GM19463 (cell line): ENCODE measurements around the gene DCLK2.

ENCODE experiments used
- ATAC-seq: cut with Tn5 transposase; IDR thresholded peaks from one replicate; pipeline ENCODE4 v1.9.1; 2021; ENCODE audit warnings: mild to moderate bottlenecking, moderate library complexity; ENCODE audit not compliant: unreplicated experiment

The DCLK2 gene

DNA sequence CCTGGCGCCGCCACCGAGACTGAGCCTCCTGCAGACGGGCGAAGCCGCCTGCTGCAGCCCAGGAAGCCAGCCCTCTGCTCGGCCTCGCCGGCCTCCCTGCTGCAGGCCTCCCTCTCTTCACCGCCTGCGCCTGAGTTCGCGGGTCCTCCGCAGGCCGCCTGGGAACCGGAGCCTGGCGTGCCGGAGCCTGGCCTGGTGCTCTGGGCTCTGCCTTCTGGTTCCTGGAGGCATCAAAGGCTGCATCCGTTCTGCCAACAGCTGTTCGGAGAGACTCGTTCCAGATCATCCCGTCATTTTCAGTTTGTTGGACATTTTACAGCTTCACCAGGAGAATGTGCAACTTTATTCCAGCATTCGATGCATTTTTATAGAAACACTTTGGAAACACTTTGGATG lies 178.0 kb downstream of the DCLK2 start:
- ATAC-seq: no peak

DNA sequence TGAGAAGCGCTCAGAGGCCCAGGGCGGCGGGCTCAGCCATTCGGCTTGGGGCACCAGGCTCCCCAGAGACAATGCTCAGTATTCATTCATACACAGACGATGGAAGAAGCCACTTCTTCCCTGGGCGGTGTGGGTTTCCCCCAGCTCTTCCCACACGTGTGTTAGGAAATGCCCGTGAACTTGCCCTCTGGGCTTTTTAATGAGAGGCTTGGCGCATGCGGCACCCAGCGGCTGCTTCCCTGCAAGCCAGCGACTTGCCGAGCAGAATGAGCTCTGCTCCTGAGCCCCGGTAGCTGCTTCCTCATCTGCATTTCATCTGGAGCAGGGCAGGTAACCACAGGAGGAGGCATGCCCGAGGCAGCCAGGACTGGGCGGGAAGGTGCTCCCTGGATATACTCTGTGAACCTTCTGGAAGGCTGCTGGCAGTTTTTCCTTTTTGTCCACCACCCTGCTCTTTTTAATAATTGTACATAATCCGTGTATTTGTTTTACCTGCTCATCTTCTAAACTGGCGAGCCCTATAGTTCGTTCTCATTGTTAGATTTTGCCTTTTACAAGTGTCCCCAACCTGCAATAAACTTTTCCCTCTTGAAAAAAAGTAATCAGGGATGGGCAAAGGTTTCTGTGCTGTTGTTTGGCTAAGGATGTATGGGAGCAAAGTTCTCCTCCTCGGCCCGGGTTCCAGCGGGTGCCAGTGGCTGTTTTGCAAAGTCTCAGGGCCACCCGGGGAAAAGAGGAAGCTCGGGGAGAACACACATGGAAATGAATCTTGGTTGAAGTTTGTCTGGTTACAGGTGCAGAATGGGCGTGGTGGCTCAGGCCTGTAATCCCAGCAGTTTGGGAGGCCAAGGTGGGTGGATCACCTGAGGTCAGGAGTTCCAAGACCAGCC lies 178.8 kb downstream of the DCLK2 start:
- no peak for ATAC-seq

DNA sequence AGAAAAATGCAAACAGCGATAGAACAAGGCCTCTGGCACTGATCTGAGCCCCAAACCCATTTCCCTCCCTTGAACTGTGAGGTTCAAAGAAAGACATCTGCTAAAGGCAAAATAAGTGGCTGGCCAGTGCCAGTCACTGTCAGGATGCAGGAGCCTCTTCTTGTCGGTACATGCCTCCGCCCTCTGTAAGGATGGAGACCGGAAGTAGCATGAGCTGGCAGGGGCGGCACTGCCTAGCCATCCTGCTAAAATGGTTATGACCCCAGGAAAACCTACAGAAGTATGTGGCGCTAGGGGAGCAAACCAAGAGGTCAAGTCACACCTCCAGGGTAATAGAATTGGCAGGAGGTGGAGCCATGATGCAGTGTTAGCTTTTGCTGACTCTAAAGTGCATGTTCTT lies 180.3 kb downstream of the DCLK2 start:
- no peak for ATAC-seq

DNA sequence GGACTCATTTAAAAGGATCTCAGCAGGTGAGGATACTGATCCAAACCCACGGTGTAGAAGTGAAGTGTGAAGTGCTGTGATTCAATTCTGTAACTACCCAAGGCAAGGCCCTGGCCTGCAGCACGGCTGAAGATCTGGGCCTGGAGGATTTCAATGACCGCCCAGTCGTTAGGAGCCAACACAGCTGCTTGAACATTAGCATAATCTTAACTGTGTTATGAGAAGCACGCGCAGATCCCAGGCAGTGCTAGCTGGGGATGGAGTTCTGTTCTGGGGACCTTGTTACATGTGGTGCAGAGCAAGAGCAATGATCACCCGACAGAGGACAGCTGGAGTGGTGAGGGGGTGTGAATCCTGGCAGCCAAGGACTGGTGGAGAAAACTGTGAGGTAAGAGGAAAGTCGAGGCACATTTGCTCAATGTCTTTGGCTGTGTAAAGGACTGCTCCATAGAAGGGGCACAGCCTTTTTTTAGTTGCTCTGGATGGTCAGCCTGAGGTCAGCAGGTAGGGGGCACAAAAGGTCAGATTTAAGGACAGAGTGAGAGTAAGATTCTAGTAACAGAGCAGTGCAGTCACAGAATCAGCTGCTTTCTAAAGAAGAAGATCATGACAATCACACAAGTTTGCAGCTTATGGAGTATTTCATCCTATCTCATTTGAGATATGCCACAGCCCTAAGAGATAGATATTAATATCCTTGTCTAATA lies 181.8 kb downstream of the DCLK2 start:
- no peak for ATAC-seq

DNA sequence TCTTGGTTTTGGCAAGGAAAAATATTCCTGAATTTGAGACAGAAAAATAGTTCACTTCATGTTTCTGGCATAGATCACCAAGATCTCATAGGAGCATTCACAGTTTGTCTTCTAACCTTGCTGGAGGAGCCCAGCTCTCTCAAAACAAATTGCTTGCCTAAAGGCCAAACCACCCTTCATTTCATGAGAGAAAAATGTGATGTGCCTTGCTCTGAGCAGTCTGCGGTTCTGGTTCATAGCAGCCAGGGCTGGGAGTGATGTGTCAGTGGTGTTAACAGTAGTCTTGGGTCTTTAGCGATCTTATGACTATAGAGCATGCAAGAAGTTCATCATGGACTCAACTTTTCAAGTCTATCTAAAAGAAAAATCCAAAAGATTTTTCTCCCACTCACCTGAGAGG lies 183.3 kb downstream of the DCLK2 start:
- ATAC-seq: no peak

DNA sequence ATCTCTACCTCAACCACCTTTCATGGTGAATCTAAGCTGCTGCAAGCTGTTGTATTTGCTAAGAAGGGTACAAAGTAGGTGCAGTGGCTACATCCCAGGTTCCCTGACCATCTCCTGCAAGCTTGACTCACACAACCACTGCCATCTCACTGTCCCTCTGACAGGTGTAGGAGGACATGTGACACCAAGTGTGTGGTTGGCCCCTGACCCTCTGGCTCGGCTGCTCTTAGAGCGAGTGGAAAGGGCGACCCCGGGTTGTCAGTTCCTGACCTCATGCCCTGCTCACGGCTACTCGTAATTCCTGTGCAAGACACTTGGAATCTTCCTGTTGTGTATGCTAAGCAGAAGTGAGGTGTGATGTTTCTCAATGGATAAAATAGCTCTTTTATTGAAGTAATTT lies 184.4 kb downstream of the DCLK2 start:
- ATAC-seq: no peak

DNA sequence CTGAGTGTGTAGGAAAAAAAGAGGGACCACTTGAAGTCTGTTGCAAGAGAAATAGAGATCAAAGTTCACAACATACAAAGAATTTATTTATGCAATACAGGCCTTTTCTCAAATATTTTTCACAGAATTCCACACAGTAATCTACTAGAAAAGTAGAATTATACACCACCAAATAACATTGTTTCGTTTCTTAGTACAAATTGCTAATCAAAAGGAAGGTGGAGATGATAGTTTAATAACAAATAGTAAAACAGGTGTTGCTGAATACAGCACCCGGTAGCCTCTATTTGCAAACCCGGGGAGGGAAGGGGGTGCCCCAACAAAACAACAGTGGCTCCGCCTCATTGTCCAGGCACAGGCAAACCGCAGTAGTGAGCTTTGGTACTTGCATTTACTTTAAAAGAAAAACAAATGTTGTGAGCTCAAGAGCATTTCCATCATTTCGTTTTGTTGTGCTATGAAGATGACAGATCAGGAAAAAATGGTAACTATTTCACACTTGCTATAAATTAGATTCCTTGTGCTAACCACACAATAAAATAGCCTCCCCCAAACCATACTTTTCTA lies 186.4 kb downstream of the DCLK2 start:
- ATAC-seq: no peak

DNA sequence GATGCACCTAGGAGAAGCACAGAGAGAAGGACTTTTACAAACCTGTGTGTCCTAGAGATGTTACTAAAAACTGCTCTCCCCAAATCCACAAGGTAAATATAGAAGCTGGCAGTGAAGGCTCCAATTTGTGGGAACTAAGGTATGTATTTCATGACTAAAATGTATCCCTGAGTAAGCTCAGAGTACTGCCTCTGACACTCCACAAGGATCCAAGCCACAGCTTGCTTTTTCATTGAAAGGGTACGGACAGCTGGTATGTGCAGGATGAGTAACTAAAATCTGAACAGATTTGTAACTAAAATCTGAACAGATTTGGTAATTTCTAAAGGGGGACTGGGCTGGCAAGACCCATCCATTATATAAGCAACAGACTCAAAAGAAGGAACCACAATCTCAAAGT lies 187.6 kb downstream of the DCLK2 start:
- ATAC-seq: no peak

DNA sequence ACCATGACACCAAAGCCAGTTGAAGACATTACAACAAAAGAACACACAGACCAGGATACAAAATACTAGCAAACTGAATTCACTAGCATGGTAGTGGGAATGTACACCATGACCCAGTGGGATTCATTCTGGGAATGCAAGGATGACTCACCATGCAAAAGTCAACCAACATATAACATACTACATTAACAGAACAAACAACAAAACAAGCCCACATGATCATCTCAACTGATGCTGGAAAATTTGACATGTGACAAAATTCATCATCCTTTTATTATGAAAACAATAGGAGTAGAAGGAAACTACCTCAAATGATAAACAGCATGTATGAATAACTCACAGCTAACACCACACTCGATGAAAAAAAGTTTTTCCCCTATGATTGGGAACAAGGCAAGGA lies 190.2 kb downstream of the DCLK2 start:
- no peak for ATAC-seq

DNA sequence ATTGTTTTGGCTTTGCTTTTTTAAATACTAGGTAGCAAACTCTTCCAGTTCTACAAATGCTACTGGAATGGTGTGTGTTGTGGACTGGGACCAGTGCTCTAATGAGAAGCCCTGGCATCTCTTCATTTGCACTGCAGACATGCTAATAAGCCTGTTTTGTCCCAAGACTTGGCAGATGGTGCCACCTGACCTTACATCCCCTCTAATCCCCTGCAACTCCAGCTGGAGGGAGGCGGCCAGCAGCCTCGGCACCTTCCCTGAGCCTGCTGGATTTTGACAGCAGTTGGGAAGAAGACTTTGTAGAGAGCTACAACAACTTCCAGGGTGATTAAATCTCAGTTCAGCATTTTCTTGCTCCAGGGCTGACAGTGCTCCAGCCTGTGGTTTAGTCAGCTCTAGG lies 200.0 kb downstream of the DCLK2 start:
- ATAC-seq: no peak

DNA sequence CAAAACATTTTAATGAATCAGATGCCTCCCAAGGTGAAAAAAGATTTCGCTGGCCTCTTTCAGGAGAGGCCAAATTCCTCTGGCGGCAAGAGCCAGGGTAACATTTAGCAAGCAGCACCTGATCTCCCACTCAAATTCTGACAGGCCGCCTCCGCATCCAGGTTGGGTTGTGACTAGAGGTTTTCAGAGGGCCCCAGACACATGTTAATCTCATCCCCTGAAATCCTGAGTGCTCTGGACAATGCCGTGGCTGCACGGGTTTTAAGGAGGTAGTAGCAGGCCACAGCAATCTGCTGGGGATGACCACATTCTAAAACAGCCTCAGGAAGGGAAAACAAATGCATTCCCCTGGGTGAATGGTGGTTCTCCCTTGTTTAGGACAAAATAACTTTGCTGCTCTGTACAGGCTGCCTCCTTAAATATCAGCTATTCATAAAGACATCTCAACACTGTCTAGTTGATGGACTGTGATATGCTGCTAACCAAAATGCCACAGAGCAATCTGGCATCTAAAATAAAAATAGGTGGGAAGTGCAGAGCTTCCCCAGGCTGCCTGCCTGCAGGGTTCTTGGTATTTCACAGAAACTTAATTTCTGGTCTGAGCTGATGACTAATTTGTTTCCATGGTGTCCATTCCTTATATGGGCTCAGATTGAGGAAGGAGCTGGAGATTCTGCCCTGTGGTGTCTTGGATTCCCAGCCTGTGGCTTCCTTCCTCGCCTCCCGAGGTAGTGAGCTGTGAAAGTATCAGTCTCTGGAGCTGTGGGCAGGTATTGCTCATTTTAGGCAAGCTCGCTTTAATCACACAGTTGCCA lies 202.0 kb downstream of the DCLK2 start:
- no peak for ATAC-seq

DNA sequence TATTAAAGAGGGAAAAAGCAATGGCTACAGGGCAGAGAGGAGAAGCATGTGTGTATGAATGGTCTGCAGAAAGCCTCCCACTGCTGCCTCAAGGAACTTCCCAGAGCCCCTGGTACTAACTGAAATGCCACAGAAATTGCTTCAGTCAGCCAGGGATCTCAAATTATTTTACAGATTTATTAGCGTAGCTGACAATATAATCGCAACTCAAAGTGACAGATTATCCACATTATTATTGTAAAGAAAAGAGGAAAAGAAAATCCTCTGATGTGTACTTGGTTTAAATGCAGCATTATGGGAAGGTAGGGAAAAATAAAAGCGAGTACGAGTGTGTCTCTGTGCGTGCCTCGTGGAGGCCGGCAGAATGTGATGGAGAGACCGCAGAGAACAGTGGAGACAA lies 202.7 kb downstream of the DCLK2 start:
- ATAC-seq: no peak

DNA sequence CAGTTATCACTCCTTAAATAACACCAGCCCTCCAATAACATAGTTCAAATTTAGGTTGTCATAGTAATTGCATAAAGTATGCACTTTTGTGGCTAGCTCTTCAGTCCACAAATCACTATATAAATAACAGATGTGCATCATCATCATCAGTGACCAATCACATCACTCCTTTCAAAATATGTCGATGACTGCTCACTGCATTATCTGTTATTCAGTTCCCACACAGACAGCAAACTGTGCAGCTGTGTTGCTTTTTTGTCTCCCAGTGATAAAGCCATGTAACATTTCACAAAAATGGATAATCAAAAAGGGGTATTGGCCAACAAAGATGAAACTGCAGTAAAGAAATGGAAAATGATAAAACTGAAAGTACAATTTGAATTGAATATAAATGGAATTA lies 205.4 kb downstream of the DCLK2 start:
- no peak for ATAC-seq

DNA sequence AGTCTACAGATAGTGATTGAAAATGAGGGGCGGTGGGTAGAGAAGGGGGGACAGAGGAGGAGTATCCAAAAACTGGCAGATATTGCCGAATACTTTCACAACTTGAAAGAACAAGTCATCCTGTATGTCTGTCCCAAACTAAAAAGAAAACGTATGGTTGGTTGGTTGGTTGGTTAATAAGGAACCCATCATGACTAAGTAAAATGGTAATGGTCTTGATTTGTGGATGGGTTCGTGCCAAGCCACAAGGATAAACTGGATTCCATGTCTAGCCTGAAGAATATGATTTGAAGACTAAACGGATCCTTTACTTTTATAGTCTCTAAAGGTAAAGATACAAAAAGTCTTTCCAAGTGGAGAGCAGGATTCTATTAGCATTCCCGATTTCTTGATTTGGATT lies 208.4 kb downstream of the DCLK2 start:
- no peak for ATAC-seq

DNA sequence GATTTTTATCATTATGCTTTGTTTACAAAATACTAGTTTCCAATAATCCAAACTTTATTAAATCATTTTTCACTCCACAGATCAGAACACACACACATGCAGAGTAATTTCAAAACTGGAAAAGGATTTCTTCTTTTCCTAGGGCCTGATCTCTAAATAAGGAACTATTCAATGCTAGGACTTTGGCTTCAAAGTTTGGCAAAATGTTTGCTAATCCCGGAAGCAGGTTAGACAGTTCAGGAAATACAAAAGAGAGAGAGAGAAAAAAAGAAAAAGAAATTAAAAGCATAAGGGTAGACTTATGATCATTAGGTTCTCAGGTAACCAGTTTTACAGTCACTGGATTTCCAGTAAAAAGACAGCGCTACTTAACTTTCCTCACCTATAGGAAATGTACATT lies 211.0 kb downstream of the DCLK2 start:
- no peak for ATAC-seq

DNA sequence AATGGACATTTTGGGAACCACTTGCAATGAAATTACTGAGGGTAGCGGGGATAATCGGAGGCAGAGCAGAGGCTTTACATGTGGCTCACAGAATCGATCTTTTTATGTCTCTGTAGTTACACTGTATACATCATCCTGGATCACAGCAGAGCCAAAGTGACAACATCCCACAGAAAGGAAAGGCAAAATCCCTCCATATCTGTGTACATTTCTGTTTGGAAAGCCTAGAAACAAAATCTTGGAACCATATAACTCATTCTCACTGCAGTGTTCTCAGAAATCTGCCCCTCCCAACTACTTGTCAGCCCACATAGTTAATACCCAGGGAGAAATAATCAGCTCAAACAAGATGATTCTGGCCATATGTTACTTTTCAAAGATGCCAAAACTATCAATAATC lies 211.6 kb downstream of the DCLK2 start:
- ATAC-seq: no peak

DNA sequence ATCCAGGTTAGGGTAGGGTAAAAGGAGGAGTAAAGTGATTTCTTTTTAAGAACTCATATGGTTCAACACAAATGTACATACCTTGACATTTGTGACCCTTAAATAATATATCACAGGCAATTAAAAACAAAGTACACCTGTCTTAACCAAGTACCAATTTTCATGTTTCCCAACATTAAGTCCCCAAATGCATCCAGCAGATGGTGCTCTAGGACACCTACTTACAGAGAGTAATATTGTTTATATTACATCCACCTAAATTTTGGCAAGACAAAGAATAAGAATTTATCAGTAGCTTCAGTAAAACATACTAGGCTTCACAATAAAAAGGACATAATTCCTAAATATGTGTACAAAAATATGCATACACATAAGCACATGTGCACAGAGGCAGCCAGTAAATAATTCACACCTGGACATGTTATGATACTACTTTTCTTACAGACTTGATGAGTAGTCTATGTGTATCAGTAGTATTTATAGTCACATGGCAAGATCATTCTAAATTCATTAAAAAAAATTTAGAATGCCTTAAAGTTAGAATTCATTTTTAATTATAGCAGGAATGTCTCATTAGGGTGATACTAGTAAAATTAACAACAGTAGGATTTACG lies 219.7 kb downstream of the DCLK2 start:
- peak; percentile 53 for ATAC-seq

DNA sequence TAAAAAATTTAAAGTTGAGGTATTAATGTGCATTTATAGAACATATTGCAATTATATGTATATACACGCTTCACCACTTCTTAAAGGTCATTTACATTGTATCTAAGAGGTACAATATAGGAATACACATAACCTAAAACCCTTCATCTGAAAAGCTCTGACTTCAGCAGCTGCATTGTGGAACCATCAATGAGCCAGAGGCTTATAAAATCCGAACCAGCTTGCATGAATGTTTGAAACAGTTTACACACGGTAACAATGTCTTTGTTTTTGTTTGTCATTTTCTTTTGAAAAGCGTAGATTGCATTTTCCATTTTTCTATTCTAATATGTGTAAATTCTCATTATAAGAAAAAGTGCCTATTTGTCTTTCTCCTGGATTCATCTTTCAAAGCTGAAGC lies 221.6 kb downstream of the DCLK2 start:
- ATAC-seq: no peak

DNA sequence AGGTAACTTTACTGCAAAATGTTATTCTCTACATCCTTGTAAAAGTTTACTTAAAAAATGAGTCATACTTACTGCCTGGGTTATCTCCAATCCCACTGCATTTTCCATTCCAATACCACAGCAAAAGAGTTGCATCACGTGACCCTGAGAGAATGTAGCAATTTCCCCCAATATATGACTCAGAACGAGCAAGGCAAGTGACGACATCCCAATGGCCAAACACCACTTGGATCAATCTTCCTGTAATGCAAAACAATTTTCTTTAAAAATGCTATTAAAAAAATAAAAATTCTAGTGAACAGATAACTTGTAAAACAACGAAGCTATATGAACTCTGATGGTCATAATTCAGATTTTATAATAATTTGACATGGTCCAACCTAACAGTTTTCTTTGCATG lies 224.3 kb downstream of the DCLK2 start:
- ATAC-seq: no peak

DNA sequence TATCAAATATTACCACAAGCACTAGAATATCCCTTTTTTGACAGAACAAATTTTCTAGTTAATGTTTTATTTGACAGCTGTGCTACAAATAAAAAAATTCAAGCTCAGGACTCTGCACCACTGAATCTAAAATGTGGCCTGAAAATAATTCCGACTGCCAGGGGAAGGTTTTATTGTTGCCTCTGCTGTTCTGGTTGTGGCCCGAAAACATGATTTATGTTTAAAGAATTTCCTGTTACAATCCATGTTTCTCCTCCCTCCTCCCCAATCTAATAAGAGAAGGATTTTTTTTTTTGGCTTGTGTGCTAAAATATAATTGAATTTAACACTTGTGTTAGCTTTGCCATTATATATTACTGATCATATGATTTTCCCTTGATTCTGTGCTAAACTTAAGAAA lies 227.8 kb downstream of the DCLK2 start:
- no peak for ATAC-seq

DNA sequence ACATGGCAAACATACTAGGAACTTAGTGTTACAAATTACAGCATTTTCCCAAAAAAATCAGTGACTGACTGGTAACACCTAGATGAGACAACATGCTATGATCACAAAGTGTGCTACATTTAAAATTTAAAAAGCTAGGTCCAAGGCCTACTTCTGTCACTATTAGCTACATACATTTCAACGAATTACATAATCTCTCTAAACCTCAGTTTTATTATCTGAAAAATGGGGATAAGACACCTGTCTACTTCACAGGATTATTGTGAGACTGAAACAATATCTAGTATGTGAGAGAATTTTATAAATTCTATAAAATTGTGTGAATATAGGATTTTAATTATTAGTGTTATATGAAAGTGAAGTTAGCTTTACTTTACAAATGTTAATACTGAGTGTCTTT lies 228.5 kb downstream of the DCLK2 start:
- ATAC-seq: no peak
